HG03159 (cell line): ENCODE data around the gene ALPK1.
"Not testable (repeated sequence)": the region's sequence is repeated elsewhere in the genome, so short reads cannot be mapped to it uniquely, and the experiment has no call there.

Experiments used
- ATAC-seq: cut with Tn5 transposase; IDR thresholded peaks from one replicate; pipeline ENCODE4 v1.9.1; 2021; ENCODE audit warnings: mild to moderate bottlenecking, moderate library complexity; ENCODE audit not compliant: unreplicated experiment

Gene ALPK1

DNA sequence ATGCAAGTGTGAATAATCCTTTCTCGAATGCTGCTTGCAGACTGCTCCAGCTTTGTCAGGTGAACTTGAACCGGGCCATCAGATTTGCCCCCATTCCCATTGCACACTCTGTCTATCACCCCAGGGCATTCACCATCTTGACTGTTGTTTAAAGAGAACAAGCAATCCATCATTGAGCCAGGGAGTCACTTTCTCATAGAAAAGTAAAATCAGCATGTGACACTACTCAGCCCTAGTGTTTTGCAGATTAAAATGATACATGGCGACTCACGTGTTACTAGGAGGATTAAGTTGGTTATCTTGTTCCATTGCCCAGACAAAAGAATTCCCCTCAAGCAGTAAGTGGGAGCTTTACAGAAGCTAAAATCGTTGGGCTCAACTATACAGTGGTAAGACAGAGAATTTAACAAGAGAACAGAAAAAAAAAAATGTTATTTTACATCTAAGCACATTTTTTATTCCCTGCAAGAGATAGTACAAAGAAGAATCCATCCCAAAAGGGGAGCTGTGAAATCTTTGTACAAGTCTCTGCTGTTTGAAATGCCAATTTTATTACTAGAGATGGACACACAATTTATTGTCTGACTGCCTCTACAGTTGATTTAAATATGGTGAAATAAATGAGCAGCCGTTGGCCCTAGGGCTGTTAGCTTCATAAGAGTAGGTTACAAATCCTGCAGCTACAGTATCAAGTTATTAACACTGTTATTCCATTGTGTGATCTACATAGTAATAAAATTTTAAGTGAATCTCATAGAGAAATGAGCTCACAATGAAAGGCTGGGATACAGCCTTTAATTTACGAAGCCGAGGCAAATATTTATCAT is 151.3 kb downstream of the ALPK1 start:
- no peak for ATAC-seq

DNA sequence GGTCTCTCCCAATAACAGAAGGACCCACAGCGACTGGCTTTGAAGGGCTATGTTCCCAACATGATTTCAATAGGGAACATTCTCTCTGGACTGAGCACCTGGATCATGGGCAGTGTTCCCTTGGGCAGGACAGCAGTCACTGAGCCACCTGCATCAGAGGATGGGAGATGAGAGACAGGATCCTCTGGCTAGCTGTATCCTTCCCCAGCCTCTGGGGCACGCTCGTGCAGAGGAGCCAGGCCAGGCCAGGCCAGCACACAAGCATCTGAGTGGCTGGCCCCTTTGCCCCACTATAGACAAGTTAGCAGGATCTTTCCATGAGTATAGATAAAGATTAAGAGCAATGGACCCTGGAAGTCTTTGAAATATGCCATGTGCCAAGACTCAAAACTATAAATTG is 152.5 kb downstream of the ALPK1 start:
- ATAC-seq = no peak

GRCh38 chr4:112451104-112451503 is 153.9 kb downstream of the ALPK1 start:
- no peak for ATAC-seq

DNA sequence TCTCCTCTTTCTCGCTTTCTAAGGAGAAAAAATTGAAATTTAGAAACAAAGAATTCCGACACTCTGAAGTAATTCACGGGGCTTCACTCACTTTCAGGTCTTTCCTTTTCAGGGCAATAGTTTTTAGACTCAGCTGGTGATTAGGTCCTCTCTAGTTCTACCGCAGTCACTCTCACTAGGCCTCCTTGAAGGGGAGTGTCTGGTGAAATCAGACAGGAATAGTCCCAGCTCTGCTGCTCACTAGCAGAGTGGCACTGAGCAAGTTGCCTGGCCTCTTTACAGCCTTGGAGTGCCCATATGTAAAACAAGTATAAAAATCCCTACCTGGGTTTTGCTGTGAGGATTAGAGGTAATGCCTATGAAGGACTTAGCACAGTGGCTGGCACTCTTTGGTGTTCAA is 154.7 kb downstream of the ALPK1 start:
- ATAC-seq = no peak

DNA sequence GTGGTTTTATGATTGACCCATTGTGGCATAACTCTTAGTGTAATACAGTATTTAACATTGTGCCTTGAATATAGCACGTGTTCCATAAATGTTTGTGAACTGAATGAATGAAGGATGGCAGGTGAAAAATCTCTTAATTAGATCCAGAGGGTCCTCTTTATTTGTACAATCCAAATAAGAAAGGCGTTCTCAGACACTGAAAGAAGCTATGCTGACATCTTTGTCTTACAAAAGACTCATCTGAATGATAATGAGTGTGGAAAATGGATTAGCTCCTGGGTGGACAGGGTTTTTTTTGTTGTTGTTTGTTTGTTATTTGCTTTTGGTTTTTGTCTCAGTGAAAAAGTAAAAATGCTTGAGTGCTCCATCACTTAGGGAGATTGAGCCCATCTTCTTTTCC is 156.2 kb downstream of the ALPK1 start:
- ATAC-seq = no peak

GRCh38 chr4:112472318-112472717 is 175.1 kb downstream of the ALPK1 start:
- no peak for ATAC-seq

- no peak for ATAC-seq
Observed at GRCh38 chr4:112473985-112474384, 176.8 kb downstream of the ALPK1 start.

GRCh38 chr4:112485930-112486329 is 188.8 kb downstream of the ALPK1 start:
- no peak for ATAC-seq

GRCh38 chr4:112490808-112491207 is 193.6 kb downstream of the ALPK1 start:
- ATAC-seq = not testable (repeated sequence)
